Right ventricle myocardium superior (tissue), 1 donor: ENCODE results near the gene HSPB6. TPM values are rescaled to one million over a fixed set of nuclear protein-coding genes. Genes with fewer than 3 reads are reported as not detected.
A peak's percentile ranks its signal among the peaks of the same experiment; 100 is the strongest.

Experiments used
- ATAC-seq: fragments of 200-7000 bp; cut with Tn5 transposase; one replicate; pipeline ENCODE4 v1.9.1; 2020; ENCODE audit warnings: mild to moderate bottlenecking; ENCODE audit not compliant: poor library complexity
- DNase-seq: peaks from one replicate; pipeline ENCODE4 v3.0.0-alpha.2; 2020
- intact Hi-C: fragments of 100-400 bp; cut with DNase I; formaldehyde crosslinking; loops from one replicate; pipeline ENCODE4 v1.11.2; 2022
- total RNA-seq: library from RNA; stranded (reverse); fragmentation: NEBNext Ultra II Directional; extraction: Animal tissue kit (Norgen Biotek cat#: 25700); gene quantifications from one replicate; pipeline ENCODE4 v1.2.1, GENCODE V29; 2021
- donor health status: DM: no; HTN: yes; CAD: no; lungs with severe emphysema.

Gene HSPB6
- total RNA-seq, 1 donor from 2014 or later = 570 TPM

DNA sequence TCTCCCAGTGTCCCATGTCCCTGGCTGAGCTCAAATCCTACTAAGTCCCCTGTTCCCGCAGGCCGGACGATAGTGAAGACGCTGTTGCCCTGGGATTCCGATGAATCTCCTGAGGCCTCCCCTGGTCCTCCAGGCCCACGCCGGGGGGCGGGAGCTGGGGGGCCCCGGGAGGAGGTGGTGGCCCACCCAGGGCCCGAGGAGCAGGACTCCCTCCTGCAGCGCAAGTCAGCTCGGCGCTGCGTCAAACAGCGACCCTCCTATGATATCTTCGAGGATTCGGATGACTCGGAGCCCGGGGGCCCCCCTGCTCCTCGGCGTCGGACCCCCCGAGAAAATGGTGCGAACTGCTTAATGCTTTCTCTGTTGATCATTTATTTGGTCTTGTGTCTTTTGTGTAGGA, 33.2 kb downstream of the HSPB6 start:
- no peak for ATAC-seq

GRCh38 chr19:35722897-35723296, 33.9 kb downstream of the HSPB6 start:
- ATAC-seq (no peak), DNase-seq (no peak)
- intact Hi-C loops = no loop called here

More for the DNA sequence above, 33.2 kb downstream of the HSPB6 start:
- intact Hi-C loops = no loop called here
- no peak for DNase-seq

- intact Hi-C loops = no loop called here
- DNase-seq = no peak
Measured at GRCh38 chr19:35722461-35722860, 34.4 kb downstream of the HSPB6 start.

DNA sequence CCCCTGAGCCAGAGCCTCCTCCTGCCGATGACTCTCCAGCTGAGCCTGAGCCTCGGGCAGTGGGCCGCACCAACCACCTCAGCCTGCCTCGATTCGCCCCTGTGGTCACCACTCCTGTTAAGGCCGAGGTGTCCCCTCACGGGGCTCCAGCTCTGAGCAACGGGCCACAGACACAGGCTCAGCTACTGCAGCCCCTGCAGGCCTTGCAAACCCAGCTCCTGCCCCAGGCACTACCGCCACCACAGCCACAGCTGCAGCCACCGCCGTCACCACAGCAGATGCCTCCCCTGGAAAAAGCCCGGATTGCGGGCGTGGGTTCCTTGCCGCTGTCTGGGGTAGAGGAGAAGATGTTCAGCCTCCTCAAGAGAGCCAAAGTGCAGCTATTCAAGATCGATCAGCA, 35.5 kb downstream of the HSPB6 start:
- intact Hi-C loops = no loop called here
- DNase-seq (no peak), ATAC-seq (no peak)

More at GRCh38 chr19:35722461-35722860, 34.4 kb downstream of the HSPB6 start:
- no peak for ATAC-seq

DNA sequence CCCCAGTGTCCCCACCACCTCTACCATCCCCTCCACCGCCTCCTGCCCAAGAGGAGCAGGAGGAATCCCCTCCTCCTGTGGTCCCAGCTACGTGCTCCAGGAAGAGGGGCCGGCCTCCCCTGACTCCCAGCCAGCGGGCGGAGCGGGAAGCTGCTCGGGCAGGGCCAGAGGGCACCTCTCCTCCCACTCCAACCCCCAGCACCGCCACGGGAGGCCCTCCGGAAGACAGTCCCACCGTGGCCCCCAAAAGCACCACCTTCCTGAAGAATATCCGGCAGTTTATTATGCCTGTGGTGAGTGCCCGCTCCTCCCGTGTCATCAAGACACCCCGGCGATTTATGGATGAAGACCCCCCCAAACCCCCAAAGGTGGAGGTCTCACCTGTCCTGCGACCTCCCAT, 36.2 kb downstream of the HSPB6 start:
- DNase-seq (no peak), ATAC-seq (no peak)
- intact Hi-C loops = no loop called here

- ATAC-seq (no peak), DNase-seq (no peak)
- intact Hi-C loops = no loop called here
Measured at GRCh38 chr19:35720163-35720524, 36.7 kb downstream of the HSPB6 start.

DNA sequence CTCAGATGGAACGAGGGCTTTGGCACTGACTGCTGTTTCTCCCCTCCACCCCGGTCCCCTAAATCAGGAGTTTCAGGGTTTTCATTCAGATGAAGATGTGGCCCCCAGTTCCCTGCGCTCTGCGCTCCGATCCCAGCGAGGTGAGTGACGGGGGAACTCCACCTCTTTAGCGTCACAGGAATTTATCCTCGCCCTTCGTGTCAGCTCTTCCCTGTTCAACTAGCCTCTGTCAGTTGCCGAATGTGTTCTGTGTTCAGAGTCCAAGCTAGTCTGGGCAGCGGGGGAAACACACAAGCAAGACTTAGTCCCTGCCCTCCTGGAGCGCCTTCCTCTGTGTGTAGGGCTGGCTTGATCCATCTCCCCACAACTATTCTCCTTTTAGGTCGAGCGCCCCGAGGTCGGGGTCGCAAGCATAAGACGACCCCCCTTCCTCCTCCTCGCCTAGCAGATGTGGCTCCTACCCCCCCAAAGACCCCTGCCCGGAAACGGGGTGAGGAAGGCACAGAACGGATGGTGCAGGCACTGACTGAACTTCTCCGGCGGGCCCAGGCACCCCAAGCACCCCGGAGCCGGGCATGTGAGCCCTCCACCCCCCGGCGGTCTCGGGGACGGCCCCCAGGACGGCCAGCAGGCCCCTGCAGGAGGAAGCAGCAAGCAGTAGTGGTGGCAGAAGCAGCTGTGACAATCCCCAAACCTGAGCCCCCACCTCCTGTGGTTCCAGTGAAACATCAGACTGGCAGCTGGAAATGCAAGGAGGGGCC, 37.2 kb downstream of the HSPB6 start:
- ATAC-seq (no peak), DNase-seq (no peak)
- intact Hi-C loops = loop anchor here (10.0 kb wide), 2 partner anchors 175 to 215 kb away; partner anchors contain the start of genes LRFN3 and TMEM147

DNA sequence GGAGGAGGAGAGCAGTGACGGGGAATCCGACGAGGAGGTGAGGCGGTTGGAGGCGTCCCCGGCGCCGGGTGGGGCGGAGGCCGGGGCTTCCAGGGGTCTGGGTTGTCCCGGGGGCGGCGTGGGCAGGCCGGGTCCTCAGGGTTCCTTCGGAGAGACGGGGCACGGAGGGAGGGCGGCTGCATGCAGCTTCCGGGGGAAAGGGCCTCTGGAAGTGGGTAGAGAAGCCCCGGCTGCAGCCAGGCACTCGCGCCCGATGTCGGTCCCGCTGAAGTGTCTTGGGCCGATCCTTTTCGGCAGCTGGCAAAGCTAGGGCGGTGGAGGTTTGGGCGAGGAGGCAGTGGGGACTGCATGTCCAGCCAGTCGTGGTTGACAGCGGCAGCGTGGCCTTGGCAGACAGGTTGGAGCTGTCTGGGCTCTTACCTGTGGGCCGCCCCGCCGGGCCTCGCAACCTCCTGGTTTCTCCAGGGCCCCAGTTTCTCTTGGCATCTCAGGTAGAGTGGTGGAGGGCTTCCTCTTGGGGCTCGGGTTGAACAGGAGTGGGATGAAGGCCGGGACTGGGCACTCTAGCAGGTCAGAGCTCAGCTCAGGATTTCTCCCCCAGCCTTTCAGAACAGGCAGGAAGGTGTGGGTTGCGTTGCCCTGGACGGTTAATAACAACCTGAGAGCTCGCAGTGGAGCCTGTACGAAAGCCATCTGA, 38.3 kb downstream of the HSPB6 start:
- ATAC-seq (no peak), DNase-seq (no peak)
- intact Hi-C loops = loop anchor here (10.0 kb wide), 2 partner anchors 174 to 216 kb away; partner anchors contain the start of genes LRFN3 and TMEM147

GRCh38 chr19:35717665-35718344, 39.0 kb downstream of the HSPB6 start, which contains the start of gene KMT2B:
Gene KMT2B (plus strand): TSS chr19:35718003. CDS start chr19:35718019, 16 bp downstream.
- peak; percentile 82 for ATAC-seq
- intact Hi-C loops = loop anchor here (2.0 to 10.0 kb wide), 3 partner anchors 23 to 217 kb away; partner anchors contain the start of genes LRFN3 and TMEM147
- no peak for DNase-seq

DNA sequence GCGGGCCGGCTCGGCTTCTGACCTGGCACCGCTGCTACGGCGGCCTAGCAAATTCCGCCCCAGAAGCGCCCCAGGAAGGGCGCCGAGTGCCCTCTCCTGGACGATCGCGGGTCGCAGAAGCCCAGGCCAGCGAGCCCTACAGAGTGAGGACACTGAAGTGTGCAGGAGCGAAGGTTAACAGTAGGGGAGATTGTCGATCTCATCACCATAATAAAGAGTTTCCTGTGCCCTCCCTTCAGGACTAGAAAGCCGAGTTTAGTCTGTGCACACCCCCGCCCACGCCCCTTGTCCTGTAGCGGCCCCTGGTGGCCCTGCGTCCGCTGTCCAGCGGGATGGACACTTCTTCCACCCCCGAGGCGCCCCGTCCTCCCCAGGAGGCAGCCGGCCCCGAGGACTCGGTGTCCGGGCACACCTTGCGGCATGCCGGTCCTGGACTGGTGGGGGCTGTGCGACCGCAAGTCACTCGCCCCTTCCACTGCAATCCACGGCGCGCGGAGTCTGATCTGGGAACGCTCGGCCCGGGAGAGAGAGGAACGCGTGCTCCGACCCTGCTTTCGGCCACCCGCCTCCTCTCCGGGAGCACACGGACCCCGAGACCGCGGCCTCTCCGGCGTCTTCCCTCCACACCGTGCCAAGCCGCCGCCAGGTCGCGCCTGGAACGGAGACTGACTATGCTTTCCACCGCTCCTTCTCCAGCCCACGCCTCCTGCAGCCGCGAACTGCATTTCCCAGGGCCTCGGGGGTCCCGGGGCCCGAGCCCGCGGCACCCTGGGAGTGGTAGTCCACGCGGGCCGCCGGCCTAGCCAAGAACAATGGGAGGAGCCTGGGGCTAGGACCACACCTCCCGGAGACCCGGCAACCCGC, 39.8 kb downstream of the HSPB6 start:
- DNase-seq = peak; percentile 97
- peak; percentile 95 for ATAC-seq
- intact Hi-C loops = loop anchor here (2.0 to 10.0 kb wide), 3 partner anchors 22 to 218 kb away; partner anchors contain the start of genes LRFN3 and TMEM147

GRCh38 chr19:35715981-35716800, 40.6 kb downstream of the HSPB6 start:
- intact Hi-C loops = loop anchor here (2.0 to 10.0 kb wide), 3 partner anchors 21 to 219 kb away; partner anchors contain the start of genes LRFN3 and TMEM147
- ATAC-seq = peak; percentile 52

GRCh38 chr19:35715355-35715809, 41.4 kb downstream of the HSPB6 start:
- DNase-seq = no peak
- intact Hi-C loops = loop anchor here (10.0 kb wide), 2 partner anchors 171 to 219 kb away; partner anchors contain the start of genes LRFN3 and TMEM147
- ATAC-seq = no peak

More at GRCh38 chr19:35715981-35716800, 40.6 kb downstream of the HSPB6 start:
- peak; percentile 83 for DNase-seq

DNA sequence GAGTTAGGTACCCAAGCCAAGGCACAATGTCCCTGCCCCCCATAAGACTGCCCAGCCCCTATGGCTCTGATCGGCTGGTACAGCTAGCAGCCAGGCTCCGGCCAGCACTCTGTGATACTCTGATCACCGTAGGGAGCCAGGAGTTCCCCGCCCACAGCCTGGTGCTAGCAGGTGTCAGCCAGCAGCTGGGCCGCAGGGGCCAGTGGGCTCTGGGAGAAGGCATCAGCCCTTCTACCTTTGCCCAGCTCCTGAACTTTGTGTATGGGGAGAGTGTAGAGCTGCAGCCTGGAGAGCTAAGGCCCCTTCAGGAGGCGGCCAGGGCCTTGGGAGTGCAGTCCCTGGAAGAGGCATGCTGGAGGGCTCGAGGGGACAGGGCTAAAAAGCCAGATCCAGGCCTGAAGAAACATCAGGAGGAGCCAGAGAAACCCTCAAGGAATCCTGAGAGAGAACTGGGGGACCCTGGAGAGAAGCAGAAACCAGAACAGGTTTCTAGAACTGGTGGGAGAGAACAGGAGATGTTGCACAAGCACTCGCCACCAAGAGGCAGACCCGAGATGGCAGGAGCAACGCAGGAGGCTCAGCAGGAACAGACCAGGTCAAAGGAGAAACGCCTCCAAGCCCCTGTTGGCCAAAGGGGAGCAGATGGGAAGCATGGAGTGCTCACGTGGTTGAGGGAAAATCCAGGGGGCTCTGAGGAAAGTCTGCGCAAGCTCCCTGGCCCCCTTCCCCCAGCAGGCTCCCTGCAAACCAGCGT, 42.1 kb downstream of the HSPB6 start:
- intact Hi-C loops = loop anchor here (10.0 kb wide), 2 partner anchors 170 to 220 kb away; partner anchors contain the start of genes LRFN3 and TMEM147
- ATAC-seq = no peak
- no peak for DNase-seq

DNA sequence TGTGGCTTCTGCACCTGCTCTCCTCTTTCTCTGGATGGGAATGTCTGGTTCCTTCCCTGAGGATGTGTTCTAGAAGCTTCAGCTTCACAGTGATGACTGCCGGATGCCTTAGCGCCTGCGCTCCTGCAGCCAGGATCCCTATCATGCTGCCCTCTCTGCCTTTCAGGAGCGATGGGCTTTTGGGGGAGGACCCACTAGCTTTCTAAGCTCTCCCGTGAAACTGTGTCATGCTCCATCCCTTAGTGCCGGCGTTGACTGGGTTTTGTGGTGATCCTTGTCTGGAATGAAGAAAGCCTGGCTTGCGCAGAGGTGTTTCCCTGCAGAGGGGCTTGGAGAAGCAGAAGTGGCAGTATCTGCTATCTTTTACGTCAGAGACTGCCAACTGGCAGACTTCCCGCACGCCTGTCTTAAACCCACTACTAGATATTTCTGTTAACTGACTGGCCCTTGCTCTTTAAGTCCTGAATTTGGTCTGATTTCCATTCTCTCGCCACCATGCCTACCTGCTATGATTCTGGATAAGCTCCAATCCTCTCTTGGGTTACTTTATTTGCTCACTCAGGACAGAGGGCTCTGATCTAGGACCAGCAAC, 42.8 kb downstream of the HSPB6 start:
- ATAC-seq = no peak
- DNase-seq = no peak
- intact Hi-C loops = loop anchor here (10.0 kb wide), 2 partner anchors 169 to 221 kb away; partner anchors contain the start of genes LRFN3 and TMEM147

DNA sequence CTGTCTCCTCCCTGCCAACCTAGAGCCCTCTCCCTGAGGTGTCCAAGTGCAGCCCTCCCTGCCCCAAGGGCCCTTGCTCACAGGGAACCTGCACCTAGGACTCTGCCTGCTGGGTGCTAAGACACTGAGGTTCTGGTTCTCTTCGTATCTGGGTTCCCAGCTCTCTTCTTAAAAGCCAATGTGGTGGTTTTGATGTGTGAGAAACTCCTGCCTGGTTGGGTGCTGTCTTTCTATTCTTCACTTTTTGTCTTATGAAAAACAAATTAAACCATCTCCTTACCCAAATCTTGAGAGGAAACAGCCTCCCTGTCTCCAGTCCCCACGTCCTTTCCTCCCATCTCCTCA, 43.4 kb downstream of the HSPB6 start:
- intact Hi-C loops = loop anchor here (10.0 kb wide), 2 partner anchors 169 to 221 kb away; partner anchors contain the start of genes LRFN3 and TMEM147
- ATAC-seq (no peak), DNase-seq (no peak)
